NCI-H2227 treated with DMSO at 0.1 percent for 48 hours (cell line): ENCODE results near the gene CERK.
"Not testable (repeated sequence)": the region's sequence is repeated elsewhere in the genome, so short reads cannot be mapped to it uniquely, and the experiment has no call there.

Source experiments
- DNase-seq: peaks from one replicate; lab custom pipeline; 2025; lab: John Stamatoyannopoulos, UW

The CERK gene, protein sequence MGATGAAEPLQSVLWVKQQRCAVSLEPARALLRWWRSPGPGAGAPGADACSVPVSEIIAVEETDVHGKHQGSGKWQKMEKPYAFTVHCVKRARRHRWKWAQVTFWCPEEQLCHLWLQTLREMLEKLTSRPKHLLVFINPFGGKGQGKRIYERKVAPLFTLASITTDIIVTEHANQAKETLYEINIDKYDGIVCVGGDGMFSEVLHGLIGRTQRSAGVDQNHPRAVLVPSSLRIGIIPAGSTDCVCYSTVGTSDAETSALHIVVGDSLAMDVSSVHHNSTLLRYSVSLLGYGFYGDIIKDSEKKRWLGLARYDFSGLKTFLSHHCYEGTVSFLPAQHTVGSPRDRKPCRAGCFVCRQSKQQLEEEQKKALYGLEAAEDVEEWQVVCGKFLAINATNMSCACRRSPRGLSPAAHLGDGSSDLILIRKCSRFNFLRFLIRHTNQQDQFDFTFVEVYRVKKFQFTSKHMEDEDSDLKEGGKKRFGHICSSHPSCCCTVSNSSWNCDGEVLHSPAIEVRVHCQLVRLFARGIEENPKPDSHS

DNA sequence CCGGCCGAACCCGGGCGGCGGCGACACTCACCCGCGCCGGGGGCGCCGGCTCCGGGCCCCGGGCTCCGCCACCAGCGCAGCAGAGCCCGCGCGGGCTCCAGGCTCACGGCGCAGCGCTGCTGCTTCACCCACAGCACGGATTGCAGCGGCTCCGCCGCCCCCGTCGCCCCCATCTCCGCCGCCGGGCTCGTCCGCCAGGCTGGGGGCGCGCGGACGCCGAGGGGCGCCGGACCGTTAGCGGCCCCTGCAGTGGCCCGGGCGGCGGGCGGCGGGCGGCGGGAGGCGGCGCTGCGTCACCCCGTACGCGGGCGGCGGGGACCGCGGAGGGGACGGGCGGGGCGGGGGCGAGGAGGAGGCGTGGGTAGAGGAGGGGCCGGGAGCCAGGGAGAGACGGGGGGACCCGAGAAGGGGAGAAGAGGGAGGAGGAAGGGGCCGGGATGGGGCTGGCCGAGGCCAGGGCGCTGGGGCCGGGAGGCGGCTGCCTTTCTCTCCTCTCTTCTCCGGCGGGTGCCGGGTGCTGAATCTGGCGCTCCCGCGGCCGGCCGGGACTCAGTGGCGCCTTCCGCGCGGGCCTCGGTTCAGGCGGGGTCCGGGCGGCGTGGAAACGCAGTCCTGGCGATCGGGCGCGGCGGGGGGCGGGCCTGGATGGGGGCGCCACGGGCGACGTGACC lies at the start of gene CERK:
CERK (minus strand) TSS at position 277 of the 671 bp plus-strand sequence; CDS start at position 173, 104 bp downstream.
- no peak for DNase-seq

DNA sequence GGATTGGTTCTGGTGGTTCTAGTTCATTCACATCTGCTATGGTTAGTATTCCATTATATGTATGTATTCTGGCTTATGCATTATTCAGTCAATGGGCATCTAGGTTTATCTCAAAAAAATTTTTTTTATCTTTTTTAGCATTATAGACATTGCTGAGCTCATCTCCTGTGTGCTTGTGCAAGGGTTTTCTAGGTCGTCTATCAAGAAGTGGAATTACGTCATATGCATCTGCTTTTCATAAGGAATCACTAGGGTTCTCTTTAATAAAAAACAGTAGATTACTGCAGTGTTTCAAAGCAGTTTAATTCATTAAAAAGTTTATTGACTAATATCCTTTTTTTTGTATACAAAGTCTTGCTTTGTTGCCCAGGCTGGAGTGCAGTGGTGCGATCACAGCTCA lies 45.7 kb upstream of the CERK start:
- DNase-seq: no peak

DNA sequence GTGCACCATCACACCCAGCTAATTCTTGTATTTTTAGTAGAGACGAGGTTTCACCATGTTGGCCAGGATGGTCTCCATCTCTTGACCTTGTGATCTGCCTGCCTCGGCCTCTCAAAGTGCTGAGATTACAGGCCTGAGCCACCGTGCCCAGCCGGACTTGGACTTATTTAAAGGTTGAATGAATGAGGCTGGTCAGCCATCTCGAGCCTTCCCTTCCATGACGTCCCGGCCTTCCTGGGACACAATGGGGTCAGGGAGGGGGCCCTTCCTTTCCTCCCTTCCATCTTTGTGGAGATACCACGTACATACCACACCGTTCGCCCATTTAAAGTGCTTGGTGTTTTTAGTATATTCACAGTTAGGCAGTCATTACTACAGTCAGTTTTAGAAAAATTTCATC lies 44.1 kb upstream of the CERK start:
- DNase-seq: not testable (repeated sequence)

DNA sequence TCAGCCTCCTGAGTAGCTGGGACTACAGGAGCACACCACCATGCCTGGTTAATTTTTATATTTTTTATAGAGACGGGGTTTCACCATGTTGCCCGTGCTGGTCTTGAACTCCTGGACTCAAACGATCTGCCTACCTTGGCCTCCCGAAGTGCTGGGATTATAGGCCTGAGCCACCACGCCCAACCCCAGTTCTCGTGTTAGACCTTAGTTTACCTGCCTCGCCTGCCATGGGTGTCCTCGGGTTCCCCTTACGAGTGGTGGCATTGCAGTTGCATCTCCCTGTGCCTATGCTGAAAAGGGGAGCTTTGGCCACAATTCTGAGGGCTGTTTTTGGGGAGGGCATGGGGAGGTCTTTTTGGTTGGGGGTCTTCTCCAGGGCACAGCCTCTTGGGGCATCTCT lies 43.2 kb upstream of the CERK start:
- no peak for DNase-seq

DNA sequence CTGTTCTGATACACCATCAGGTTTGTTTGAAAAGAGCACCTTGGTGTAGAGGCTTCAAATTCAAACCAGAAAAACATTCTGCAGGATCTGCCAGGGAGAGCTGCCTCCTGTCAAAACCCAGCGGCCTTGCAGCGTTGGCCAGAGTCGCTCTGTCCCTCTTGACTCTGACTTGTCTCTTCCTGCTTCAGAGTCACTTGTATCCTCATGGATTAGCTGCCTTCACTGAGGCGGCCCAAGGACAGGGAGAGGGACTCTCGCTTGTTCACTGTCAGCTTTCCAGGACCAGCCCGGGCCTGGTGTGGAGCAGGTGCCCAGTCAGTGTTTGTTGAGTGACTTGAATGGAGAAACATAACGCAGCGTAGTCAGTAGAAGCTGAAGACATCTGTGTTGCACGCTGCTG lies 42.4 kb upstream of the CERK start:
- DNase-seq: no peak

DNA sequence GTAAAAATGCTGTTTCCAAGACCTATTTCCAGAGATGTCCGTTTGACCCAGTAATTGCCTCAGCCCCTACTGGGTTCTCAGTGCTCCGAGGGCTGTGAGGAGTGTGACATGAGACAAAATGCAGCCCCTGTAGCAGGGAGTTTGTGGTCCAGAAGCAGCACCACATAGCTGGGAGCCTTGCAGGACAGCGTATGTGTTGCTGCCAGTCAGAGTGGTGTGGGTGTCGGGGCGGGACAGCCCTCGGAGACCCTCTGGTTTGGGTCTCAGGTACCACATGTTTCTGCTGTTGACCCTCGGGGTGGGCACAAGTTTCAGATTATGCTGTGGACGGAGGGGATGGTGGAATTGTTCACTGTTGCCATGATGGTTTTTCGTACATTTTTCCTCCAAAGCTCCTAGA lies 41.6 kb upstream of the CERK start:
- no peak for DNase-seq

DNA sequence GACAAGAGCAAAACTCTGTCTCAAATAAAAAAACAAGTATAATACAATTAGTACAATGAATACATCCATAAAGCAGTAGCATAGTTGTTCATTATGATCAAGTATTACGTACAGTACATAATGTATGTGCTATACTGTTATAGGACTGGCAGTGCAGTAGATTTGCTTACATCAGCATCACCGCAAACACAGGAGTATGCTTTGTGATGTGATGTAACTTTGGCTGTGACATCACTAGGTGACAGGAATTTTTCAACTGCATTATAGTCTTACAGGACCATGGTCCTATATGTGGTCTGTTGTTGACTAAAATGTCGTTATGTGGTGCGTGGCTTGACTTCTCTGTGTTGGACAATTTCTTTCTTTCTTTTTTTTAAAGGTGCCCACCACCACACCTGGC lies 41.0 kb upstream of the CERK start:
- no peak for DNase-seq

DNA sequence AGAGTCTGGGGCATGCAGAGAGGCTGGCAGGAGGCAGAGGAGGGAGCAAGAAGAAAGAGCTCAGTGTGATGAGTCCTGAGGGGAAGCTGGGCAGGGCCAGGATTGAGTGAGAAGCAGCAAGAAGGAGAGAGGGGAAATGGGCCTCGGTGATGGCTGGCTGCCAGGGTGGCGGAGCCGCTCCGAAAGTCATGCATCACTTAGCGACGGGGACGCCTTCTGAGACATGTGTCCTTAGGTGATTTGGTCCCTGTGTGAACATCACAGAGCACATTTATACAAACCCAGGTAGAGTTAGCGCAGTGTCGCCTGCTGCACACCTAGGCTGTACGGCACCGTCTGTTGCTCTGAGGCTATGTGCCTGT lies 39.5 kb upstream of the CERK start:
- no peak for DNase-seq

DNA sequence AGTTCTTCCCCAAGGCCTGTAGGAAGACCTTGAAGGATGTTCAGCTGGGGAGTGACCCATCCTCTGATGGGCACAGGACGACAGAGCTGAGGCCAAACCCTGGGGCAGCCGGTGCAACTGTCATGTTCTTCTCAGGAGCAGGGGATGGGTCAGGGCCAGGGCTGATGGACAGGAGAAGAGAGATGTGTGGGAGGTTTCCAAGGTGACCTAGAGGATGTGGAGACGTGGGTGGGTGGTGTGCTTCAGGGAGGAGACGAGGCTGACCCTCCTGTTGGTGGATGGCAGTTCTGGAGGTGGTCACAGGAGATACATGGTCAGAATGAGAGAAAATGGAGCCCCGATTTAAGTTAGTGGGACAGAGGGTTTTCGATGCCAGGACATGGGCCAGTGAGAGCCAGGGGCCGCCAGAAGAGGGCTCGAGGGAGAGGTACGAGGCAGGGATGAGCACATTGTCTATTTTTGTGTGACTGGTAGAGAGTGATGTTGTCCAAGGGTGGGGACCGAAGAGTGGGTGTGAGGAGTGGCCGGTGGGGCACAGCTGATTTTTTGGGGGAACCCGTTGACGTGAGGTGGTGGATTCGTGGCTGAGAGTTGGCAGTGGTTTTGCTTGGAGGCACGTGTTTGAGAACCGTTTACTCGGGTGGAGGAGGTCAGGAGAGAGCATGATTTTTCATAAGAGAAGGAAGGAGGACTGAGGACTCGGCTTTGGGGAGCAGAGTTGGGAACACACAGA lies 39.0 kb upstream of the CERK start:
- no peak for DNase-seq

DNA sequence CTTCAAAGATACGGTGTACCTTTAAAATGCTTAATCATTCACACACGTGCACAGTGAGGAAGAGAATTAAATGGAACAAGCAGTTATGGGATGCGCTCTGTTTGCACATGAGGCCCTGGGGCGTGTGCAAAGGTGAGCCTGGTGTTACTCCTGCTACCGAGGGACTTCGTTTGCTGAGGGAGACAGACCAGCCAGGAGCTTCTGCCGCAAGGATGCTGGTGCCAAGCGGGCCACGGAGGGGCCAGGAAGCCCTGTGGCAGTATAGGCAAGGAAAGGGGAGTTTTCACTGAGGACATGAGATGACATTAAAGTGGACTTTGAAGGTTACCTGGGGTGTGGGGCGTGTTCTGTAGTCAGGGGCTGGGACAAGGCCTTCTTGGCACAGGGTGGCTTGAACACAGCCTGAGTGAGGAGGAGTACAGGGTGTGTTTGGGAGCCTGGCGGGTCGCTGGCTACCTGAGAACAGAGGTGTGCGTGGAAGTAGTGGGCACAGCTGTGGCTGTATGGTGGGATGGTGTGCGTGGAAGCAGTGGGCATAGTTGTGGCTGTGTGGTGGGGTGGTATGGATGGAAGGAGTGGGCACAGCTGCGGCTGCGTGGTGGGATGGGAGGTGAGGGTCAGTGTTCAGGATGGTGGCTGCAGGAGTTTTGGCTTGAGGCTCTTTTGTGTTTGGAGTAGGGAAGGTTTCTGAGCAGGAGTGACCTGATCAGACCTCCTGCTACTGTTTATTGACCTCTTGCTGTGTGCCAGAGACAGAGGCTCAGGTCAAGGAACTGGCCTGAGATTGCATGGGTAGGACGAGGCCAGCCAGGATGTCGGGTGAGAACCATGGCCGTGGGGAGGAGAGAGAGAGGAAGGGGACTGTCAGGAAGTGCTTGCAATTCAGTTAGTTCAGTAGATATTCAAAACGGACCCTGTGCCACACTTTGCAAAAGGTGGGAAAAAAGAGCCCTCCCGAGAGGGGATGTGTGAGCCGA lies 38.1 kb upstream of the CERK start:
- no peak for DNase-seq

DNA sequence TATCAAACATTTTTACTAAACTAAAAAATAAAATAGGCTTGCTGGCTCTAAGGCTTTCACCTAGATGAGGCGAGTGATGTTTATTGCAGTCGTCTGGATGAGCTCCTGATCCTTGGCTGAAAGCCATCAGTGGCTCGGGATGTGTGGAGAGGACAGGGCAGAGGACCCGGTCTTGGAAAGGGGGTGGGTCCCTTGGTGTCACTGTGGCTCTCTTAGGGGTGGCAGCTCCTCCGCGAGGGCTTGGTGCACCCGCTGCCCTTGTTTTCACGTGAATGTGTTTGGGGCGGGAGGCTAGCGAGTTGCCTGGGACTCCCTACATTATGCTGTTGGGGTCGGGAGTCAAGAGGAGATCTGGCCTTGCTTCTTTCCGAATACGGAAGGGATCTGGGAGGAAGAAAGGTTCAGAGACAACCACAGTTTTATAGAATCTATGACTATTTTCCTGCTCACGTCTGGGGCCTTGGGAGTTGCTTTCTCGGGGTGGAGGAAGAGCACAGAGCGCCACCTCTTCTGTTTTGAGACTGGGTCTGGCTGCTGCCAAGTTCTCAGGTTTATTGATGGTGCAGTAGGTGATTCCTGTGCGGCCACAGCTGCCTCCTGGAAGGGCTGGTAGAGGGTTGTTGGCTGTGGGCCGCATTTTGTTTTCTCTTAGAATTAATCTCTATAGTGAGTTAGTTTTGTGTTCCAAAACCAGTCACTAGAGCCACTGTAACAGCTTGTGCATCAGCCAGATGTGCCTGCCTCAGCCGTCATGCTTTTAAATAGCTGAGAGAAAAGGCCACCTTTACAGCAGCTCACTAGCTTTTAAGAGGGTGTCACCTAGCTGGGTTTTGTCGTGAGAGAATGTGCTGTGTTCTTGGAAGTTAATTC lies 37.2 kb upstream of the CERK start:
- DNase-seq: no peak

DNA sequence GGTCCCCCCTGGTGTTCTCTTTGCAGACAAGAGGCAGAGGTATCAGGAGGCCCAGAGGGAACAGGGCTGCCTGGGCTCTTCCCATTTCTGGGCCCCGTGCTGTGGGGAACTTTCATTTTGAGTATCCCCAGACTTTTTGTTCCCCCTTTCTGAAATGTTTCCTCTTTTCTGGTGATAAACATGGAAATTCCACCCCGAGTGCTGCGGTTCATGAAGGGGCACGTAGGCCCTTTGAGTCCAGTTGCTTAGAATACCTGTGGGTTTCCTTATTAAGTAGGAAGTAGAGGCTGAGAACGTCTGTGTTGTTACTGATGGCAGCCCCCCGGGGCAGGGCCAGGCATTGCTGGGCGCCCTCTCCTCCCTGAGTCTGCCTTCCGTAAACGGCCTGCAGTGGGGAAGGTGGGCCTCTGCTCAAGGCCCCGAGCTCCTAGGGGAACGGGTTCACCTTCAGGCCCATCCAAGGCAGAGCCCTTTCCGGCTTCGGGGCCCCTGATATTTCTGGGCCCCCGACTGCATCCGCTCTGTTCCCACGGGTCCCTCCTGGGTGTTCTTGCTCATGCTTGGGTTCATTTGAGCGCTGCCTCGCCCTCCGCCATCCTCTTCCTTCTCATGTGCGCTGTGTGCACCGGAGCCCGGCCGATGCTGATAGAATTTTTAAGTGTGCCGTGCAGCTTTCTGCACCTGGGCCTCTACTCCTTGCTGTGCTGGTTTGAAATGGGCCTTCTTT lies 36.4 kb upstream of the CERK start:
- no peak for DNase-seq

DNA sequence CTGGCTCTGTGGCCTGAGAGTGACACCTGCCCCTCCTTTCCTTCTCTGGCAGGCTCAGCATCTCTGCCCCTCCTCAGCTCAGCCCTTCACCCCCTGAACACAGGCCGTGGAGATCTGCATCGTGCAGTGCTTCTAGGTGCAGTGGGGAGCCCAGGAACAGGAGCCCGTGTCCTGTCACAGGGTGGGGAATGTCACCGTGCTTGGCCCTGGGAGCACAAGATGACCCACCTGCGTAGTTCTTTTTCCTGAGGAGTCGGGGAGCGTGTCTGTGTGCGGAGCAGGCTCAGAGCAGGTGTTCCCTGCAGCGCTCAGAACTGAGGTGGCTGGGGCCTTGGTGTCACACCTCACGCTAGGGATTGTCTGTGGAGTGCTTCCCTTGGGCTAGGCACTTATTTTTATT lies 35.0 kb upstream of the CERK start:
- DNase-seq: no peak

DNA sequence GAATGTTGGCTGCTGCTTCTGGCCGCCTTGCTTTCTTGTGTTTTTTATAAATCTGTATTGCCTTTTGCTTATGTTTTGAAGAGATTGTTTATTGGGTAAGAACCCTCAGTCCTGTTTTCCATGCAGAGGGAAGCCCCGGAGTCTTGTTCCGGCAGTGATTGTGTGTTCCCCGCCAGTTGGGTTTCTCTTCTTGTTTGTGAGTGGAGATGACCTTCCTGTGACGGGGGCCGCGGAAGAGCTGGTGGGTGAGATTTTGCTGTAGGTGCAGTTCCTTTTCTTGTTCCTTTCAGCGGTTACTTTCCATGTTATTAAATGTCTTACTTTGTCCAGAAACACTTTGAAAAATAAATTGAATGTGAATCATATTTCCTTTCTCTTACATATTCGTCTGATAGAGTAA lies 32.7 kb upstream of the CERK start:
- DNase-seq: no peak

DNA sequence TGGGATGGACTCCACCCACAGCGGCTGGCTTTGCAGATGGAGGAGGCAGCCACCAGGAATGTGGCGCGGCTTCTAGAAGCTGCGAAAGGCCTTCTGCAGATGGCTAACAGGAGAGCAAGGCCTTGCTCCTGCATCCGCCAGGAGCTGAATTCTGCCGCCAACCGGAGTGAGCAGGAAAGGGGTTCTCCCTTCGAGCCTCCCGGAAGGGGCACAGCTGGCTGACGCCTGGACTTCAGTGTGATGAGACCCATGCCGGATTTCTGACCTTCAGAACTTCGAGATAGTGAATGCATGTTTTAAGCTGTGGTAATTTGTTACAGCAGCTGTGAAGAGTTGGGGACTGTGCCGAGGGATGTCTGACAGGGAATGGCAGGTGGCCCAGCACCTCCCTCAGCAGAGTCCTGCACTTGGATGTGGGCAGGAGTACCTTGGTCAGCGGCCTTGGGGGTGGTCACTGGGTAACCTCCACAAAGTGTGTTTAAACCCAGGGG lies 32.1 kb upstream of the CERK start:
- no peak for DNase-seq

DNA sequence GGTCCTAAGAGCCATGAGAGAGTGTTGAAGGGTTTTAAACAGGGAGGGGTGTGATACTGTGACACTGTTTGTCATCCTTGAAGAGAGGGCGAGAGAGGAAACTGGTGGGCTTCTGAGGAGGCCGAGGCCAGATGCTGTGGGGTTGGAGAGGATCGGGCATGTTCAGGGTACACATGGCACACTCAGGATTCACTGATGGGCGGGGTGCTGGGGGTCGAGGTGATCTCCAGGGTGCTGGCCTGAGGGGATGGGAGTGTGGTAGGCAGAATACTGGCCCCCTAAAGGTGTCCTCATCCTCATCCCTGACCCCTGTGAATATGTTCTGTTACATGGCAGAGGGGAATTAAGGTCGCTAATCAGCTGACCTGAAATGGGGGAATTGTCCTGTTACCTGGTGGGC lies 31.7 kb upstream of the CERK start:
- no peak for DNase-seq

DNA sequence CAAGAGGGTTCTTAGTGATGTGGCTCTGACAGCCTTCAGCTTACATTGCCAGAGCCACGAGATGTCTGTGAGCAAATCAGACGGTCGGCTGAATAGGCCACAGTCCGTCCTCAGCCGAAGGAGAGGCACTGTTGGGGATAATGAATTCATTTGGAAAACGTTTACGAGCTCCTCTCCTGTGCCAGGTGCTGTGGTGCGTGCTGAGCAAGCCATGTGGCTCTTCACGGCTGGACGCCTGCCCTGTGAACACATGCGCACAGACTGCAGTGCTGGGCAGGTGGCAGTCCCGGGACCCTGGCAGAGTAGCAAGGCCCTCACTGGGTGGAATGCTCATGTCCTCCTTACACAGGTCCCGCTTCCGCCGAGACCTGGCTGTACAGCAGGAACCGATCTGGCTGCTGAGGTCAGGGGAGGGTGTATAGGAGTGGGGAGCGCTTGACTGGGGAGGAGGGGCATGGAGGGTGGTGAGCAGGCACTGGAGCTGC lies 31.2 kb upstream of the CERK start:
- no peak for DNase-seq

DNA sequence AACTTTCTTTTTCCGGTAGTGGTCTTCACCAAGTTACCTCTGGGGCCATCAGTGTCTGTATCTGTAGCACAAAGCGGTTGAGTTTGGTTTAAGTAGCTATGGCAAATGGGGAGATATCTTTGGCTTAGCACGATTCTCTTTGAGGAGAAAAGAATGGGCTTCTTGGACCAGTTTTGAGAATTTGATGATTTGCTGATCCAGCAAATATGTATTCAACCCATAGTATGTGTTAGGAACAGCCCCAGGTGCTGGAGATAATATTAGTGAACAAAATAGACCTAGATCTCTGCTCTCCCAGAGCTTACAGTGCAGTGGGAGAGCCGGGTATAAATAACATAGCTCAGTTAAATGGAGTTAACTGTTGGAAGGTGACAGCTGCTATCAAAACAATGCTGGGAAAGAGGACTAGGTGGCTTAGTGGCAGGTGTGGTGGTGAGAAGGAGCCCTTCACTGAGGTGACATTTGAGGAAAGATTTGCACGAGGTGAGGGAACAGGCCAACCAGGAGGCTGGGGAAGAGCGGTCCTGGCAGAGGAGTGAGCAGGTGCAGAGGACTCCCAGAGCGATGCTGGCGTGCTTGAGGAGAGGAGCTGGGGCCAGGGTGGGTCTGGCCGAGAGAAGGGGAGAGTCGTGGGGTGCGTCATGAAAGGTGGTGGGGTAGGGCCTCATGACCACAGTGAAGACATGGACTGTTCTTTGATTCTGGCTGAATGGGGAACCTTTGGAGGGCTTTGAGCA lies 29.4 kb upstream of the CERK start:
- DNase-seq: no peak

DNA sequence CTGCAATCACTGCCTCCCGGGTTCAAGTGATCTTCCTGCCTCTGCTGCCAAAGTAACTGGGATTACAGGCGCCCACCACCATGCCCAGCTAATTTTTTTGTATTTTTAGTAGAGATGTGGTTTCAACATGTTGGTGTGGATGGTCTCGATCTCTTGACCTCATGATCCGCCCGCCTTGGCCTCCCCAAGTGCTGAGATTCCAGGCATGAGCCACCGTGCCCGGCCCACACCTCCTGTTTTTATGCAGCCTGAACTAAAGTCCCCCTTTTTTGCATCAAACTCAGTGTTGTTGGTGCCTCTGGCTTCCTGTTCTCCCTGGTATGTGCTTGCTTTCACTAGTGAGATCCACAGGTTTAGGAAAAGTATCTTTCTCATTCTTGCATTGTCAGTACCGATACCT lies 28.6 kb upstream of the CERK start:
- DNase-seq: no peak
